Sigmoid colon (tissue), 3 donors: ENCODE results near the gene HELZ.

Experiments
- POLR2A ChIP-seq, 2 donors: fragments of 450-650 bp; IDR thresholded peaks; one replicate each; pipeline ENCODE4 v1.6.1; 2016; ENCODE audit warnings: antibody characterized with exemption in 2 of 2, mild to moderate bottlenecking in 2 of 2, moderate library complexity in 2 of 2
- TF ChIP-seq, protein P1 (sequence below), 4 experiments: fragments of 450-650 bp in 3 of 4; fragments of 200-600 bp in 1 of 4; IDR thresholded peaks; one replicate each; pipeline ENCODE4 v1.5.1; 2016 to 2019; ENCODE audit warnings: antibody characterized with exemption in 4 of 4, mild to moderate bottlenecking in 3 of 4, moderate library complexity in 2 of 4

DNA sequence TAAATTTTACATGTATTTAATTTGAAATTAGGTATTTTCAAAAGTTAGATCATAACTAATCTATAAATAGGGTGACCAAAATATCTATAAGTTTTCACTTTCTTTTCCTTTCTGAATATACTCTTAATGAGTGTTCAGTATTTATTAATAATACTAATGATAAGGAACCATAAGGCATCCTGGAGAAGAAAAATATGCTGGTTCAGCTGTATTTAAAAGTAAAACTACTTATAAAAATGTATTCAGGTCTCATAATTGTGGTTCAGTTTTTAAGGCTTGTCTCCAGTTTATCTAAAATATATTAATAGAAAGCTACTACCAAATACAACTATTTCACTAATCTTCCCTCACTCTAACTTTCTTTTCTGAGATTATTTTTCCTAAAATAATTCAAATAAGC, 67.3 kb downstream of the HELZ start:
- TF ChIP-seq, protein P1, sequence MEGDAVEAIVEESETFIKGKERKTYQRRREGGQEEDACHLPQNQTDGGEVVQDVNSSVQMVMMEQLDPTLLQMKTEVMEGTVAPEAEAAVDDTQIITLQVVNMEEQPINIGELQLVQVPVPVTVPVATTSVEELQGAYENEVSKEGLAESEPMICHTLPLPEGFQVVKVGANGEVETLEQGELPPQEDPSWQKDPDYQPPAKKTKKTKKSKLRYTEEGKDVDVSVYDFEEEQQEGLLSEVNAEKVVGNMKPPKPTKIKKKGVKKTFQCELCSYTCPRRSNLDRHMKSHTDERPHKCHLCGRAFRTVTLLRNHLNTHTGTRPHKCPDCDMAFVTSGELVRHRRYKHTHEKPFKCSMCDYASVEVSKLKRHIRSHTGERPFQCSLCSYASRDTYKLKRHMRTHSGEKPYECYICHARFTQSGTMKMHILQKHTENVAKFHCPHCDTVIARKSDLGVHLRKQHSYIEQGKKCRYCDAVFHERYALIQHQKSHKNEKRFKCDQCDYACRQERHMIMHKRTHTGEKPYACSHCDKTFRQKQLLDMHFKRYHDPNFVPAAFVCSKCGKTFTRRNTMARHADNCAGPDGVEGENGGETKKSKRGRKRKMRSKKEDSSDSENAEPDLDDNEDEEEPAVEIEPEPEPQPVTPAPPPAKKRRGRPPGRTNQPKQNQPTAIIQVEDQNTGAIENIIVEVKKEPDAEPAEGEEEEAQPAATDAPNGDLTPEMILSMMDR (IDR thresholded peaks at IDR 0.05) = no peak
- no peak for TF ChIP-seq POLR2A (IDR thresholded peaks at IDR 0.05)
